ENCODE data around the gene PIK3CB.
"Not testable (repeated sequence)": the region's sequence is repeated elsewhere in the genome, so short reads cannot be mapped to it uniquely, and the experiment has no call there.

PIK3CB gene

GRCh38 chr3:138802223-138802622 is 32.5 kb downstream of the PIK3CB start:
- not testable (repeated sequence) for DNase-seq

GRCh38 chr3:138801792-138802191 is 32.9 kb downstream of the PIK3CB start:
- no peak for DNase-seq

GRCh38 chr3:138800248-138800647 is 34.5 kb downstream of the PIK3CB start:
- no peak for DNase-seq

GRCh38 chr3:138799822-138800221 is 34.9 kb downstream of the PIK3CB start:
- no peak for DNase-seq

- DNase-seq = no peak
Measured at GRCh38 chr3:138797508-138798038, 37.2 kb downstream of the PIK3CB start.

GRCh38 chr3:138796761-138797160 is 38.0 kb downstream of the PIK3CB start:
- no peak for DNase-seq

- no peak for DNase-seq
Measured at GRCh38 chr3:138786788-138787271, 47.9 kb downstream of the PIK3CB start.

GRCh38 chr3:138785951-138786350 is 48.8 kb downstream of the PIK3CB start:
- no peak for DNase-seq

- not testable (repeated sequence) for DNase-seq
Measured at GRCh38 chr3:138785362-138785857, 49.3 kb downstream of the PIK3CB start.

- DNase-seq = no peak
Measured at GRCh38 chr3:138782755-138783154, 52.0 kb downstream of the PIK3CB start.

- no peak for DNase-seq
Measured at GRCh38 chr3:138781012-138781470, 53.7 kb downstream of the PIK3CB start.

GRCh38 chr3:138778643-138779042 is 56.1 kb downstream of the PIK3CB start:
- no peak for DNase-seq

GRCh38 chr3:138776961-138777360 is 57.8 kb downstream of the PIK3CB start:
- no peak for DNase-seq

GRCh38 chr3:138775254-138775595 is 59.5 kb downstream of the PIK3CB start:
- no peak for DNase-seq

GRCh38 chr3:138774529-138775253 is 60.0 kb downstream of the PIK3CB start:
- peak; percentile 81 for DNase-seq

- DNase-seq = no peak
Measured at GRCh38 chr3:138771585-138771984, 63.1 kb downstream of the PIK3CB start.

GRCh38 chr3:138769616-138770015 is 65.1 kb downstream of the PIK3CB start:
- DNase-seq = no peak

GRCh38 chr3:138768946-138769345 is 65.8 kb downstream of the PIK3CB start:
- no peak for DNase-seq

- no peak for DNase-seq
Measured at GRCh38 chr3:138768125-138768524, 66.6 kb downstream of the PIK3CB start.

- no peak for DNase-seq
Measured at GRCh38 chr3:138767498-138768104, 67.1 kb downstream of the PIK3CB start.

- no peak for DNase-seq
Measured at GRCh38 chr3:138761002-138761401, 73.7 kb downstream of the PIK3CB start.

GRCh38 chr3:138748190-138748589 is 86.5 kb downstream of the PIK3CB start:
- no peak for DNase-seq

GRCh38 chr3:138747225-138747624 is 87.5 kb downstream of the PIK3CB start:
- no peak for DNase-seq

GRCh38 chr3:138740072-138740471 is 94.7 kb downstream of the PIK3CB start:
- DNase-seq = no peak
